T-helper 22 cell (primary cell): ENCODE measurements around the gene KTN1.

Experiments used
- DNase-seq: peaks from one replicate; pipeline ENCODE4 v3.0.0-alpha.2; 2020; ENCODE audit warnings: low read depth

KTN1 gene, protein sequence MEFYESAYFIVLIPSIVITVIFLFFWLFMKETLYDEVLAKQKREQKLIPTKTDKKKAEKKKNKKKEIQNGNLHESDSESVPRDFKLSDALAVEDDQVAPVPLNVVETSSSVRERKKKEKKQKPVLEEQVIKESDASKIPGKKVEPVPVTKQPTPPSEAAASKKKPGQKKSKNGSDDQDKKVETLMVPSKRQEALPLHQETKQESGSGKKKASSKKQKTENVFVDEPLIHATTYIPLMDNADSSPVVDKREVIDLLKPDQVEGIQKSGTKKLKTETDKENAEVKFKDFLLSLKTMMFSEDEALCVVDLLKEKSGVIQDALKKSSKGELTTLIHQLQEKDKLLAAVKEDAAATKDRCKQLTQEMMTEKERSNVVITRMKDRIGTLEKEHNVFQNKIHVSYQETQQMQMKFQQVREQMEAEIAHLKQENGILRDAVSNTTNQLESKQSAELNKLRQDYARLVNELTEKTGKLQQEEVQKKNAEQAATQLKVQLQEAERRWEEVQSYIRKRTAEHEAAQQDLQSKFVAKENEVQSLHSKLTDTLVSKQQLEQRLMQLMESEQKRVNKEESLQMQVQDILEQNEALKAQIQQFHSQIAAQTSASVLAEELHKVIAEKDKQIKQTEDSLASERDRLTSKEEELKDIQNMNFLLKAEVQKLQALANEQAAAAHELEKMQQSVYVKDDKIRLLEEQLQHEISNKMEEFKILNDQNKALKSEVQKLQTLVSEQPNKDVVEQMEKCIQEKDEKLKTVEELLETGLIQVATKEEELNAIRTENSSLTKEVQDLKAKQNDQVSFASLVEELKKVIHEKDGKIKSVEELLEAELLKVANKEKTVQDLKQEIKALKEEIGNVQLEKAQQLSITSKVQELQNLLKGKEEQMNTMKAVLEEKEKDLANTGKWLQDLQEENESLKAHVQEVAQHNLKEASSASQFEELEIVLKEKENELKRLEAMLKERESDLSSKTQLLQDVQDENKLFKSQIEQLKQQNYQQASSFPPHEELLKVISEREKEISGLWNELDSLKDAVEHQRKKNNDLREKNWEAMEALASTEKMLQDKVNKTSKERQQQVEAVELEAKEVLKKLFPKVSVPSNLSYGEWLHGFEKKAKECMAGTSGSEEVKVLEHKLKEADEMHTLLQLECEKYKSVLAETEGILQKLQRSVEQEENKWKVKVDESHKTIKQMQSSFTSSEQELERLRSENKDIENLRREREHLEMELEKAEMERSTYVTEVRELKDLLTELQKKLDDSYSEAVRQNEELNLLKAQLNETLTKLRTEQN (N-terminal part only)

GRCh38 chr14:55579724-55580469, at the start of gene KTN1:
KTN1 (plus strand) TSS chr14:55580207; CDS start chr14:55612049, 31,842 bp downstream.
- peak; percentile 75 for DNase-seq

DNA sequence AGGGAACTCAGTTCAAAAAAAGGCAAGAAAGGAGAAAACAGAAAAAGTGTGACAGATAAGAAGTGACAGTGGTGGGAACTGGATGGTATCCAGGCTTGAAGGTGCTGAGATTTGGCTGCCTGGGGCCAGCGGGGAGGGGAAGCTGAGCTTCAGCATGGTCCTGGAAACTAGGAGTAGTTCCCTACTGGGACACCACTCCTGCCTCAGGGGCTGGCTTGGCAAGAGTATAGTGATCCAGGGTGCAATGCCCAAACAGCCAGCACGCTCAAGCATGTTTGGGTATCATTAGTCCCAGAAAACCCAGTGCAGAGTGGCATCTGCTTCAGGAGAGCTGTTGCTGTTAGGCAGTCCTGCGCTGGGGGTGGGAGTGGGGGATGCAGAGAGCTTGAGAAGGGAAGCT, 49.5 kb upstream of the KTN1 start:
- no peak for DNase-seq

DNA sequence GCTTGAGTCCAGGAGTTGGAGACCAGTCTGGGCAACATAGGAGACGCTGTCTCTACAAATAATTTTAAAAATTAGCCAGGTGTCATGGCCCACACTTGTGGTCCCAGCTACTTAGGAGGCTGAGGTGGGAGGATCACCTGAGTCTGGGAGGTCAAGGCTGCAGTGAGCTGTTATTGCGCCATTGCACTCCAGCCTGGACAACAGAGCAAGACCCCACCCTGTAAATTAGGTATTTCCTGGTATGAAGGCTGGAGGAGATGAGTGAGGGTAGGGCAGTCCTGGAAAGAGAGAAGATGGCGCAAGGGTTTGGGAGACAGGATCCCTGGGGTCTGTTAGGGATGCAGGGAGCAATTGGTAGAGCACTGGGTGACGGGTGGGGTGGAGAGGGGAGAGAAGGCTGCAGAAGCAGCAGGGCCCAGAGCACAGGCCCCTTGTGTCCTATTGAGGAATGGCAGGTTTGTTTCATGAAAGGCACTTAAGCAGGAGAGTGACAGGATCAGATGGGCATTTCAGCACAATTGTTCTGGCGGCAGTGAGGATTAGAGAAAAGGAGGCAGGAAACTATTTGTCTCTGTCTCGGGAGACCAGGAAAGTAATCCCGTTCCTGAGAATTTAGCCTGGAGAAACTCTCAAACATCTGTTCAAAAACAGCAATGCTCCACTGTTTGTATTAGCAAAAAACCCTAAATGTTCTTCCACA, 47.2 kb upstream of the KTN1 start:
- DNase-seq: no peak

DNA sequence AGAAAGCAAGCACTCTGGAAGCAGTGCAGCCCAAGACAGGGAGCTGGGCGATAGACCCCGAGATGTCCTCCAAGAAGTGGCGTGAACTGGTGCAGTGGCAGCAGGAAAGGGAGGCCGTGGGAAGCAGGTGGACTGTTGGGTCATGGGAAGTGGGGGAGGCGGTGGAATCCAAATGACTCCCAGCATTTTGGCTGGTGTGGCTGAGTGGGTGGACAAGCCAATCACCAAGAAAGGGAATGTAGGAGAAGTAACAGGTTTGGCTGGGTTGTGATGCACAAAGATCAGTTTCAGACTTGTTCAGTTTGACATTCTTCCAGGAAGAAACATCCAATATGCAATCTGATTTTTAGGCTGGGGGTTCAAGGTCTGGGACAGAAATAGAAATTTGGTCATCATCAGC, 46.0 kb upstream of the KTN1 start:
- no peak for DNase-seq

- DNase-seq: no peak
Measured at GRCh38 chr14:55535516-55536203, 44.3 kb upstream of the KTN1 start.

DNA sequence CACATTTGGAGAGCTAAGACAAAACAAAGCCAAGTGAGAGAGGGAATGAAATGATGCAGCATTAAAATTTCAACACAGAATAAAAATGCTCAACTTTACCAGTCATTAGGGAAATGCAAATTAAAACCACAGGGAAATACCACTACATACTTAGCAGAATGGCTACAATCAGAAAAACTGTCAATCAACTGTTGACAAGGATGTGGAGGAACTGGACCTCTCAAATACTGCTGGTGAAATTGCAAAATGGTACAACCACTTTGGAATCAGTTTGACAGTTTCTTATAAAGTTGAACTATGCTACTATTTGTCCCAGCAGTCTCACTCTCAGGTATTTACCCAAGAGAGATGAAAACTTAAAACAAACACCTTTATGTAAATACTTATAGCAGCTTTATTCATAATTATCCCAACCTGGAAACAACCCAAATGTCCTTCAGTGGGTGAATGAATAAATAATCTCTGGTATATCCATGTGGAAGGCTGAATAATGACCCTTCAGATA, 43.8 kb upstream of the KTN1 start:
- DNase-seq: no peak

- no peak for DNase-seq
Measured at GRCh38 chr14:55537782-55538181, 42.2 kb upstream of the KTN1 start.

DNA sequence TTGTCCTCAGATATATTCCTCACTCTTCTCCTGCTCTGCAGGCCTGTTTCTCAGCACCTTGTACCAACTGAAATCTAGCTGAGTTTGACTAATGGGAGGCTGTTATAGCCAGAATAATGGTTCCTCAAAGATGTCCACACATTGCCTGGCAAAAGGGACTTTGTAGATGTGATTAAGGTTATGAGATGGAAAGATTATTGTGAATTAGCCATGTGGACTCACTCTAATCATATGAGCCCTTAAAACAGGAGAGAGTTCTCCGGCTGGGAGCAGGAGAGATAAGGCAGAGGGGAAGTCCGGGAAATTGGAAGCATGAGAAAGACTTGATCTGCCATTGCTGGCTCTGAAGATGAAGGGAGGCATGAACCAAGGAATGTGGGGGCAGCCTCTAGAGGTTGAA, 40.0 kb upstream of the KTN1 start:
- no peak for DNase-seq

GRCh38 chr14:55540847-55541773, 38.9 kb upstream of the KTN1 start:
- DNase-seq: no peak

DNA sequence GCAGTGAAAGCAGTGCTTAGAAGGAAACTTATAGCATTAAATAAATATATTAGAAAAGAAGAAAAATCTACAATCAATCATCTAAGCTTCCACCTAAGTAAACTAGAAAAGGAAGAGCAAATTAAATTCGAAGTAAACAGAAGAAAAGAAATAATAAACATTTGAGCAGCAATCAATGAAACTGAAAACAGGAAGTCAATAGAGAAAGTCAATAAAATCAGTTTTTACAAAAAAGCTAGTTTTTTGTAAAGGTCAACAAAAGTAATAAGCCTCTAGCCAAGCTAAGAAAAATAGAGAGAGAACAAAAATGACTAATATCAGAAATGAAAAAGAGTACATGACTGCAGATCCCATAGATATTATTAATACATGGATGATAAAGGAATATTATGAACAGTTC, 34.2 kb upstream of the KTN1 start:
- DNase-seq: no peak

- DNase-seq: no peak
Measured at GRCh38 chr14:55546212-55546874, 33.7 kb upstream of the KTN1 start.

DNA sequence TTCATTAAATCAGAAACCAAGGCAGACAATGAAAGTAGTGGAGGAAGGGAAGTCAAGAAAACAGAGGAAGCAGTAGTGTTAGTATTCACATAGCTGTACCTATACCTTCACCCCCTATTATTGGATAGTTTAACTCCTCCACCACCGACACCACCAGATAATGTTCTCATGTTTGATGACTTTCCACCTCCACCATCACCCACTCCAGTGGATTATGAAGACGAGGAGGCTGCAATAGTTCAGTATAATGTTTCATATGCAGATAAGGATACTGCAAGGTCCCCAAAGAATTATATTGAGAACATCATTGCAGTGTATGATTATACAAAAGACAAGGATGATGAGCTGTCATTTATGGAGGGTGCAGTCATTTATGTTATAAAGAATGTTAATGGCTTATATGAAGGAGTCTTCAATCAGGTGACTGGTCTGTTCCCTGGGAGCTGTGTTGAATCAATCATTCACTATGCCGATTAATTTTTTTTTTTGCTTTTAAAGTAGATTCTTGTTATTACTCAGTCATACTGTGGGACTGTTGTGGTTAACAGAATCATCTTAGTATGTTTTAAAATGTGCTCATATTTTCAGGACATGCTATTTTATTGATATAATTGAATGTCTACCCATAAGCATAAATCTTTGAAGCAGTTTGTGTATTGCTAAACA, 32.2 kb upstream of the KTN1 start:
- DNase-seq: no peak

DNA sequence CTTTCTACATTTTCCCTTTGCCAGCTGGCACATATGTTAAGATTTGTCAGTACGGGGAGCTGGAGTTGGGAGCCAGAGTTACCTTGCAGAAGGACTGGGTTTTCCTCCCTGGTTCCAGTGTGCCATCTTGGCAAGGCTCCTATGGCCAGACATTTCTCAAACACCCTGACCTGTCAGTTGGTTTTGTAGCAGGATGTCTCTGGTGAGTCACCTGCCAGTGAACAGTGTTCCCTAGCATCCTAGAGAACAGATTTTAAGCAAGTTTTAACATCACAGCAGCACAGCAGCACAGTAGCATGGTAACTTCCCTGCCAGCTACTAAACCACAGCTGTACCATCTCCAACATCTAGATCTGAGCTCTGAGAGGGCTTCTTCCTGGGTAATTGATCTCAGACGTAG, 26.2 kb upstream of the KTN1 start:
- DNase-seq: no peak

DNA sequence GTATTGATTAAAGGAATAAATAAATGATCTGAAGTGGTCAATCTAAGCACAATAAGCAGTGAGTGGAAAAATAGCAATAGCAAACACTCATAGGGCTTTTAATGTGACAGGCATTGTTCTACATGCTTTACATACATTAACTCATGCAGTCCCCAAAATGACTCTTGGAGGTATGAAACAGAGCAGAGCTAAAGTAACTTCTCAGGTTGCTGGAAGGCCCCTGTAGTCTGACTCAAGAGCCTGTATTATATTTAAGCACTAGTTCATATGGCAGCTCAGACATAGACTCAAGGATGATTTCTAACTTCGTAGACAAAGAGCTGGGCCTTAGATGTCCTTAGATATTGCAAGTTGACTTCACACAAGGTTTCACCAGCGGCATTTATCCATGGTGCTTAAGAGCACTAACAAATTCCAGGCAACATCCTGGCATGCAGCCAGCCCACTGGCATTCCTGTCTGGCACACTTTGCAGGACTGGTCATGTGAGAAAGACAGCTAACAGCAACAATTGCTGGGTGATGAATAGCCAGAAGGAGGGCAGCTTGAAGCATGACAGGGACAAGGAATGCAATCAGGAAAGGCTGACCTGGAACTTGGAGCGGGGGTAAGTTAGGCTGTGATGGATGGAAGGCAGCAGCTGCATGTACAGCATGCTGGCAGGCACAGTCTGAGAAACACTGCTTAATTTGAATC, 22.9 kb upstream of the KTN1 start:
- DNase-seq: no peak

GRCh38 chr14:55562135-55562534, 17.9 kb upstream of the KTN1 start:
- DNase-seq: no peak

GRCh38 chr14:55568618-55569017, 11.4 kb upstream of the KTN1 start:
- no peak for DNase-seq

GRCh38 chr14:55571125-55571889, 8.7 kb upstream of the KTN1 start:
- DNase-seq: no peak
